GM19455 (cell line): ENCODE measurements around the gene ITGB2.
"Not testable (repeated sequence)": the region's sequence is repeated elsewhere in the genome, so short reads cannot be mapped to it uniquely, and the experiment has no call there.

Source experiments
- ATAC-seq: cut with Tn5 transposase; IDR thresholded peaks from one replicate; pipeline ENCODE4 v1.9.1; 2021; ENCODE audit not compliant: unreplicated experiment

The ITGB2 gene

GRCh38 chr21:44942566-44942965 is 21.9 kb upstream of the ITGB2 start:
- ATAC-seq: no peak

- no peak for ATAC-seq
Measured at GRCh38 chr21:44941567-44941966, 20.9 kb upstream of the ITGB2 start.

GRCh38 chr21:44940116-44940631 is 19.5 kb upstream of the ITGB2 start:
- ATAC-seq: no peak

- ATAC-seq: no peak
Measured at GRCh38 chr21:44939532-44940115, 18.9 kb upstream of the ITGB2 start, which contains the start of gene SLX9. Gene SLX9, plus strand, starts transcription at chr21:44940029. Its CDS starts 29 bp downstream, at chr21:44940058.

GRCh38 chr21:44938772-44939531 is 18.3 kb upstream of the ITGB2 start:
- ATAC-seq: no peak

- ATAC-seq: no peak
Measured at GRCh38 chr21:44935533-44935927, 14.8 kb upstream of the ITGB2 start.

GRCh38 chr21:44934797-44935532 is 14.3 kb upstream of the ITGB2 start:
- ATAC-seq: no peak

- ATAC-seq: no peak
Measured at GRCh38 chr21:44934276-44934675, 13.6 kb upstream of the ITGB2 start.

- ATAC-seq: no peak
Measured at GRCh38 chr21:44933918-44934260, 13.2 kb upstream of the ITGB2 start.

GRCh38 chr21:44933199-44933917 is 12.7 kb upstream of the ITGB2 start:
- no peak for ATAC-seq

- no peak for ATAC-seq
Measured at GRCh38 chr21:44932408-44933181, 11.9 kb upstream of the ITGB2 start.

- ATAC-seq: no peak
Measured at GRCh38 chr21:44931501-44932407, 11.1 kb upstream of the ITGB2 start.

GRCh38 chr21:44931137-44931500 is 10.4 kb upstream of the ITGB2 start:
- ATAC-seq: no peak

GRCh38 chr21:44930543-44930981 is 9.9 kb upstream of the ITGB2 start:
- no peak for ATAC-seq

- ATAC-seq: no peak
Measured at GRCh38 chr21:44929799-44930542, 9.3 kb upstream of the ITGB2 start.

- no peak for ATAC-seq
Measured at GRCh38 chr21:44929242-44929798, 8.6 kb upstream of the ITGB2 start.

- ATAC-seq: not testable (repeated sequence)
Measured at GRCh38 chr21:44928500-44929241, 8.0 kb upstream of the ITGB2 start.
